HepG2 (cell line): Measurements from ENCODE around the gene ENPP7. TPM values are rescaled to one million over a fixed set of nuclear protein-coding genes. Genes with fewer than 3 reads are reported as not detected.
A peak's percentile ranks its signal among the peaks of the same experiment; 100 is the strongest.

Source experiments
- ARNTL ChIP-seq: sonication (generic); formaldehyde crosslinking; IDR thresholded peaks from 2 replicates; pipeline ENCODE4 v1.4.0; 2020; ENCODE audit warnings: mild to moderate bottlenecking, missing genetic modification reagents
- ELF4 ChIP-seq: sonication (generic); formaldehyde crosslinking; IDR thresholded peaks from 2 replicates; pipeline ENCODE4 v1.5.0; 2020; ENCODE audit warnings: missing genetic modification reagents, mild to moderate bottlenecking, moderate library complexity, borderline replicate concordance
- ERF ChIP-seq: IDR thresholded peaks from 2 replicates; pipeline ENCODE4 v1.6.1; 2018; ENCODE audit warnings: missing biosample characterization, missing genetic modification reagents
- FOSL2 ChIP-seq: sonication (generic); formaldehyde crosslinking; IDR thresholded peaks from 2 replicates; pipeline ENCODE4 v1.4.0; 2020; ENCODE audit warnings: missing genetic modification reagents
- HDAC2 ChIP-seq: sonication (generic); formaldehyde crosslinking; IDR thresholded peaks from 2 replicates; pipeline ENCODE4 v1.4.0; 2020; ENCODE audit warnings: missing genetic modification reagents
- KLF16 ChIP-seq, 2 experiments: sonication (generic) in 1 of 2; formaldehyde crosslinking in 1 of 2; IDR thresholded peaks; 2 replicates each; pipeline versions ENCODE4 v1.6.1 to v1.8.0; 2016 to 2023; ENCODE audit warnings: missing genetic modification reagents in 2 of 2, missing compliant biosample characterization in 1 of 2
- MAFG ChIP-seq: sonication (generic); formaldehyde crosslinking; IDR thresholded peaks from 2 replicates; pipeline ENCODE4 v1.5.1; 2020; ENCODE audit warnings: mild to moderate bottlenecking, missing genetic modification reagents
- MTF1 ChIP-seq: sonication (generic); formaldehyde crosslinking; IDR thresholded peaks from 2 replicates; pipeline ENCODE4 v1.5.0; 2020; ENCODE audit warnings: missing genetic modification reagents
- NFE2L1 ChIP-seq: sonication (generic); formaldehyde crosslinking; IDR thresholded peaks from 2 replicates; pipeline ENCODE4 v1.4.0; 2020; ENCODE audit warnings: missing genetic modification reagents, mild to moderate bottlenecking, borderline replicate concordance
- NFYB ChIP-seq: sonication (generic); formaldehyde crosslinking; IDR thresholded peaks from 2 replicates; pipeline ENCODE4 v1.4.0; 2020; ENCODE audit warnings: missing genetic modification reagents
- STAG1 ChIP-seq: sonication (generic); formaldehyde crosslinking; IDR thresholded peaks from 2 replicates; pipeline ENCODE4 v1.4.0; 2020; ENCODE audit warnings: missing genetic modification reagents
- TEAD3 ChIP-seq: optimal IDR thresholded peaks from 2 replicates; pipeline ENCODE3; 2016; ENCODE audit warnings: borderline replicate concordance
- TRIM24 ChIP-seq: sonication (generic); formaldehyde crosslinking; IDR thresholded peaks from 2 replicates; pipeline ENCODE4 v1.8.0; 2022; ENCODE audit warnings: mild to moderate bottlenecking, missing genetic modification reagents
- ZC3H13 ChIP-seq: sonication (generic); formaldehyde crosslinking; IDR thresholded peaks from 2 replicates; pipeline ENCODE4 v1.8.1; 2023; ENCODE audit warnings: mild to moderate bottlenecking, missing genetic modification reagents, moderate library complexity
- ZNF205 ChIP-seq: IDR thresholded peaks from 2 replicates; pipeline ENCODE4 v1.6.1; 2018; ENCODE audit warnings: missing biosample characterization, missing genetic modification reagents
- ZNF33A ChIP-seq: sonication (generic); formaldehyde crosslinking; IDR thresholded peaks from 2 replicates; pipeline ENCODE4 v1.5.1; 2020; ENCODE audit warnings: missing genetic modification reagents, mild to moderate bottlenecking, moderate library complexity, borderline replicate concordance
- ZNF33B ChIP-seq: sonication (generic); formaldehyde crosslinking; IDR thresholded peaks from 2 replicates; pipeline ENCODE4 v1.5.1; 2020; ENCODE audit warnings: mild to moderate bottlenecking, missing genetic modification reagents
- ZNF773 ChIP-seq: sonication (generic); formaldehyde crosslinking; IDR thresholded peaks from 2 replicates; pipeline ENCODE4 v1.4.0; 2020; ENCODE audit warnings: missing genetic modification reagents, borderline replicate concordance
- polyA plus RNA-seq, 8 experiments: library from polyadenylated mRNA; depleted of rRNA in 3 of 8; stranded (reverse) in 7 of 8; unstranded in 1 of 8; fragments of >200 nt; fragmentation: Illumina TruSeq in 4 of 8; extraction: Trizol in 4 of 8; gene quantifications; 2 replicates each; pipeline versions ENCODE4 v1.2.1 to v1.2.3, GENCODE V29; 2011 to 2016; ENCODE audit warnings: low read depth in 4 of 8, missing spikeins in 1 of 8, mixed read lengths in 1 of 8; ENCODE audit not compliant: insufficient read depth in 1 of 8
- total RNA-seq, 5 experiments: library from RNA; depleted of rRNA; stranded (reverse); fragments of >200 nt; fragmentation: Illumina TruSeq; extraction: Trizol; gene quantifications; 2 replicates each; pipeline ENCODE4 v1.2.3, GENCODE V29; 2016; ENCODE audit warnings: low read depth in 1 of 5
- TF ChIP-seq, protein P1 (sequence below): sonication (generic); formaldehyde crosslinking; IDR thresholded peaks from 2 replicates; pipeline ENCODE4 v1.4.0; 2020; ENCODE audit warnings: missing genetic modification reagents, borderline replicate concordance
- TF ChIP-seq, protein P2 (sequence below): sonication (generic); formaldehyde crosslinking; IDR thresholded peaks from 2 replicates; pipeline ENCODE4 v1.8.0; 2023; ENCODE audit warnings: mild to moderate bottlenecking, missing genetic modification reagents

ENPP7 gene
- total and polyA plus RNA-seq, 2 of the 13 experiments (the other 11 are each of a cell fraction or from before 2014, with no cell fraction given), result 1.1 to 2.2 TPM

DNA sequence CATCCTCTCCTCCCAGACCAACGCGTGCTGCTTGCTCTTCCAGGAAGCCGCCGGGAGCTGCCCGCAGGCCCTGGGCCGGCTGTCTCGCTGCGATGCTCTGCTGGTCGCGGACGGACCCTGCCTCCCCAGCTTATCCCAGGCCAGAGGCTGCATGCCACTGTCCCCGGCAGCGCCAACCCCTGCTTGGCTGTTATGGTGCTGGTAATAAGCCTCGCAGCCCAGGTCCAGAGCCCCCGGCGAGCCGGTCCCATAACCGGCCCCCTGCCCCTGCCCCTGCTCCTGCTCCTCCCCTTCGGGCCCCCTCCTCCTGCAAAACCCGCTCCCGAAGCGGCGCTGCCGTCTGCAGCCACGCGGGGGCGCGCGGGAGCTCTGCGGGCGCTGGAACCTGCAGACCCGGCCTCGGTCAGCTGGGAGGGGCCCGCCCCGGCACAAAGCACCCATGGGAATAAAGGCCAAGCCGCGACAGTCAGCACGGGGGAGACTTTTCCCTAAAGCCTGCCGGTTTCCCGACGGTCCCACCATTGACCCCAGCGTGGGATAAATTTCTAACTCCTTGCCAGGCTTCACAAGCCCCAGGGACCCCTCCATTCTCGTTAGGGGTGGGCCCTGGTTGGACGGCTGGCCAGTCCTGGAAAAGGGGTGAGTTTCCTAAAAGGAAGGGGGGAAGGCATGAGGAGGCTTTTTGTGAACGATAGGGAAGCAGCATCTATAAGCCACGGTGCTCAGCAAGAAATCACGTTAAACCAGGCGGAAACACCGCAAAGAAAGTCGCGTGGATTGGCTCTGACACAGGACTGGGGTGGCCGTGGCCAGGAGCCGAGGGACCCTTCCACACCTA is 11.2 kb downstream of the ENPP7 start (continued):
- TF ChIP-seq ARNTL (0 out of 2 replicates have a peak, but pooled peaks have one; percentile 50), NFYB (CRISPR knock-in tag) (no peak; the same call in 1 of the 2 replicates), NFE2L1 (CRISPR knock-in tag) (0 out of 2 replicates have a peak, but pooled peaks have one; percentile 10), ERF (peak; percentile 53; the same call in 1 of the 2 replicates), MAFG (CRISPR knock-in tag) (0 out of 2 replicates have a peak, but pooled peaks have one; percentile 25), ZNF33B (peak; percentile 83; the same call in 1 of the 2 replicates), MTF1 (no peak), HDAC2 (CRISPR knock-in tag) (peak; percentile 57; the same call in 1 of the 2 replicates), KLF16 (CRISPR knock-in tag; IDR thresholded peaks at IDR 0.05) (peak in 1 of 2 experiments; percentile 86; a peak in 2 of 4 replicates), TRIM24 (CRISPR knock-in tag) (no peak), ZC3H13 (peak; percentile 52; the same call in 1 of the 2 replicates), ZNF33A (CRISPR knock-in tag) (no peak), STAG1 (CRISPR knock-in tag) (peak; percentile 84), ZNF773 (CRISPR knock-in tag) (peak; percentile 85; the same call in 1 of the 2 replicates), TEAD3 (CRISPR knock-in tag) (peak; percentile 50), ELF4 (no peak), ZNF205 (CRISPR knock-in tag) (no peak), FOSL2 (CRISPR knock-in tag) (peak; percentile 32; the same call in 1 of the 2 replicates)
- TF ChIP-seq, protein P1, sequence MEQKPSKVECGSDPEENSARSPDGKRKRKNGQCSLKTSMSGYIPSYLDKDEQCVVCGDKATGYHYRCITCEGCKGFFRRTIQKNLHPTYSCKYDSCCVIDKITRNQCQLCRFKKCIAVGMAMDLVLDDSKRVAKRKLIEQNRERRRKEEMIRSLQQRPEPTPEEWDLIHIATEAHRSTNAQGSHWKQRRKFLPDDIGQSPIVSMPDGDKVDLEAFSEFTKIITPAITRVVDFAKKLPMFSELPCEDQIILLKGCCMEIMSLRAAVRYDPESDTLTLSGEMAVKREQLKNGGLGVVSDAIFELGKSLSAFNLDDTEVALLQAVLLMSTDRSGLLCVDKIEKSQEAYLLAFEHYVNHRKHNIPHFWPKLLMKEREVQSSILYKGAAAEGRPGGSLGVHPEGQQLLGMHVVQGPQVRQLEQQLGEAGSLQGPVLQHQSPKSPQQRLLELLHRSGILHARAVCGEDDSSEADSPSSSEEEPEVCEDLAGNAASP (CRISPR knock-in tag), result peak; percentile 50; the same call in 1 of the 2 replicates
- TF ChIP-seq, protein P2, sequence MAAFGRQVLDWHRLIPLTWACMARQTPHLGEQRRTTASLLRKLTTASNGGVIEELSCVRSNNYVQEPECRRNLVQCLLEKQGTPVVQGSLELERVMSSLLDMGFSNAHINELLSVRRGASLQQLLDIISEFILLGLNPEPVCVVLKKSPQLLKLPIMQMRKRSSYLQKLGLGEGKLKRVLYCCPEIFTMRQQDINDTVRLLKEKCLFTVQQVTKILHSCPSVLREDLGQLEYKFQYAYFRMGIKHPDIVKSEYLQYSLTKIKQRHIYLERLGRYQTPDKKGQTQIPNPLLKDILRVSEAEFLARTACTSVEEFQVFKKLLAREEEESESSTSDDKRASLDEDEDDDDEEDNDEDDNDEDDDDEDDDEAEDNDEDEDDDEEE (CRISPR knock-in tag), result peak; percentile 57; the same call in 1 of the 2 replicates
- TF ChIP-seq, all 625 proteins: peak for 274
